Trophoblast cell (in vitro differentiated cells and primary cell): ENCODE measurements around the gene FUBP3.

Source experiments
- DNase-seq, 2 donors: peaks; one replicate each; pipeline ENCODE4 v3.0.0-alpha.2; 2016
- H2AFZ ChIP-seq: 2 replicates; pipeline ENCODE4 v1.6.1; 2013; ENCODE audit warnings: low read length, moderate library complexity, mild to moderate bottlenecking; ENCODE audit not compliant: insufficient read depth, poor library complexity
- H2AK5ac ChIP-seq: 2 replicates; pipeline ENCODE4 v1.6.1; 2013; ENCODE audit warnings: mild to moderate bottlenecking, low read length
- H2BK120ac ChIP-seq: 2 replicates; pipeline ENCODE4 v1.6.1; 2013; ENCODE audit warnings: low read length, mild to moderate bottlenecking, moderate library complexity; ENCODE audit not compliant: insufficient read depth, poor library complexity
- H2BK12ac ChIP-seq: 2 replicates; pipeline ENCODE4 v1.6.1; 2013; ENCODE audit warnings: mild to moderate bottlenecking, low read length, moderate library complexity
- H2BK5ac ChIP-seq: 2 replicates; pipeline ENCODE4 v1.6.1; 2013; ENCODE audit warnings: low read length, low read depth, moderate library complexity, mild to moderate bottlenecking; ENCODE audit not compliant: poor library complexity
- H3K14ac ChIP-seq: 2 replicates; pipeline ENCODE4 v1.6.1; 2013; ENCODE audit warnings: mild to moderate bottlenecking, low read length
- H3K18ac ChIP-seq: 2 replicates; pipeline ENCODE4 v1.6.1; 2013; ENCODE audit warnings: mild to moderate bottlenecking, low read length
- H3K23ac ChIP-seq: 2 replicates; pipeline ENCODE4 v1.6.1; 2013; ENCODE audit warnings: low read length
- H3K27ac ChIP-seq: 2 replicates; pipeline ENCODE4 v1.5.1; 2013; ENCODE audit warnings: low read depth, mild to moderate bottlenecking, inconsistent platforms, low read length, moderate library complexity
- H3K27me3 ChIP-seq: 2 replicates; pipeline ENCODE4 v1.6.1; 2013; ENCODE audit warnings: inconsistent platforms, mild to moderate bottlenecking, low read length, moderate library complexity; ENCODE audit not compliant: insufficient read depth
- H3K36me3 ChIP-seq, 2 experiments: 1 replicate in 1 of 2; 2 replicates in 1 of 2; pipeline ENCODE4 v1.6.1; 2013; ENCODE audit warnings: low read length in 2 of 2, mild to moderate bottlenecking in 2 of 2, moderate library complexity in 1 of 2; ENCODE audit not compliant: insufficient read depth in 2 of 2, control insufficient read depth in 1 of 2
- H3K4ac ChIP-seq: 2 replicates; pipeline ENCODE4 v1.6.1; 2013; ENCODE audit warnings: low read depth, mild to moderate bottlenecking, low read length, moderate library complexity
- H3K4me1 ChIP-seq, 2 experiments: 1 replicate in 1 of 2; 2 replicates in 1 of 2; pipeline ENCODE4 v1.6.1; 2013; ENCODE audit warnings: low read length in 2 of 2, mild to moderate bottlenecking in 2 of 2, moderate library complexity in 1 of 2; ENCODE audit not compliant: insufficient read depth in 2 of 2, control insufficient read depth in 1 of 2
- H3K4me2 ChIP-seq: 2 replicates; pipeline ENCODE4 v1.6.1; 2013; ENCODE audit warnings: inconsistent platforms, mild to moderate bottlenecking, low read length, moderate library complexity
- H3K4me3 ChIP-seq: 2 replicates; pipeline ENCODE4 v1.5.1; 2013; ENCODE audit warnings: mild to moderate bottlenecking, low read depth, low read length, inconsistent platforms
- H3K79me1 ChIP-seq: one replicate; pipeline ENCODE4 v1.6.1; 2013; ENCODE audit warnings: low read length
- H3K79me2 ChIP-seq: 2 replicates; pipeline ENCODE4 v1.6.1; 2013; ENCODE audit warnings: low read length, mild to moderate bottlenecking; ENCODE audit not compliant: control insufficient read depth, insufficient read depth, poor library complexity
- H3K9ac ChIP-seq: 2 replicates; pipeline ENCODE4 v1.6.1; 2013; ENCODE audit warnings: mild to moderate bottlenecking, low read length
- H3K9me3 ChIP-seq: 2 replicates; pipeline ENCODE4 v1.6.1; 2013; ENCODE audit warnings: low read depth, mild to moderate bottlenecking, control low read depth, inconsistent platforms, low read length; ENCODE audit not compliant: insufficient read depth
- H4K12ac ChIP-seq: 2 replicates; pipeline ENCODE4 v1.6.1; 2013; ENCODE audit warnings: low read depth, mild to moderate bottlenecking, low read length, moderate library complexity
- H4K8ac ChIP-seq: 2 replicates; pipeline ENCODE4 v1.6.1; 2013; ENCODE audit warnings: low read depth, mild to moderate bottlenecking, low read length, moderate library complexity
- H4K91ac ChIP-seq: one replicate; pipeline ENCODE4 v1.6.1; 2013; ENCODE audit warnings: low read depth, mild to moderate bottlenecking, low read length, moderate library complexity
- WGBS: extraction: QIAGEN DNeasy Blood & Tissue Kit; methylation state at CpG from one replicate; pipeline ENCODE4 v1.1.7; 2013; ENCODE audit warnings: missing lambda C conversion rate; ENCODE audit not compliant: insufficient read length, insufficient coverage; ENCODE audit errors: extremely low coverage; 5-methylcytosine and 5-hydroxymethylcytosine counted together

FUBP3 gene

DNA sequence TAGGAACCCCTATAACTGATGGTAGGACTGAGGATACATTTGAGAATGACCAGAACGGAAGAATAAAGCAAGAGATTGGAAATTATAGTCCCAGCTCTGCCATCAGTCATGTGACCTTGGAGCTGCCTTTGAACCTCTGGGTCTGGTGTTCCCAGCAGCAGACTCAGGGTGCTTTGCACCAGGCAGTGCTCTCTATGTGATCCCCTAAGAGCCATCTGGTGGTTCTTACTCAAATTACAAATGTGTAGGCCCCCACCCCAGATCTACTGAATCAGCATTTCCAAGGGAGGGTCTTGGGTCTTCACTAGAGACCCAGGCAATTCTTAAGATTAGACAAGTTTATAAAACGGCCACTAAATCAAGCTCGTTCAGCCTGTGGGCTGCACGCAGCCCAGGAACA is 44.8 kb downstream of the FUBP3 start:
- H3K36me3 ChIP-seq, result peaks cover 52 to 78% of the 10 kb centered on the region in 2 experiments
- H3K4me3 ChIP-seq, result no peak overlapping the region

DNA sequence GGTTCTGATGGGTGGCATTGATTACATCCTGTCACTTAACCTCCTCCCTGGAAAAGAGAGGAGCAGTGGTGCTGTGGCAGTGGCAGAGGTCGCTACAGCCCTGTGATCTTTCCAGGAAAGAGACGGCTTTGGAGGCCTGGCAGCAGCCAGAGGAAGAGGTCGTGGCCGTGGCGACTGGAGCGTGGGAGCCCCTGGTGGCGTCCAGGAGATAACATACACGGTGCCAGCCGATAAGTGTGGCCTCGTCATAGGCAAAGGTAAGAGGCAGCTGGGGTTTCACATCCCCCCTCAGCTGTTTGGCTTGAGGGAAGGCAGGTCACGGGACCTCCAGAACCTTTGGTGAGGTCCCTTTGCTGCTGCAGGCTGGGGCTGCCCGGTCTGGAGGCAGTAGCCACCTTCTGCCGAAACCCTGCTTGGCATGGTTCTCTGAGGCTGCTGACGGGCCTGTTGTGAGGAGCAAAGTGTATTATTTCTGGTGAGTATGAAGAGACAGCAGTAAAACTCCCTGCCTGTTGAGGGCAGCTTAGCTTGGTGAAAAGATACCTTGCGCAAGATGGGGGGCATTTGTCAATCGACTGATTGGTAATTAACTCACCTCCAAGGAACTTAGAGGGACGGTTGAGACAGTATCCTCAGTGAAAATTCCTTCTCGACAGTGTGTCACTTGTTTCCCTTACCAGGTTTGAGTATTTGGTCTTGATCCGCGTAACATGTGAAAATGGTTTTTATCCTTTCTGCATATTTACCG is 47.0 kb downstream of the FUBP3 start:
- no peak overlapping the region for H3K27ac ChIP-seq
- no peak overlapping the region for H3K4ac ChIP-seq
- H2AK5ac ChIP-seq, result no peak overlapping the region
- H3K79me1 ChIP-seq, result no peaks in the 10 kb centered on the region
- no peak overlapping the region for H3K23ac ChIP-seq
- no peak overlapping the region for H3K4me2 ChIP-seq
- no peak for DNase-seq
- H3K27me3 ChIP-seq, result no peaks in the 10 kb centered on the region
- H3K36me3 ChIP-seq, result peaks cover 67 to 82% of the 10 kb centered on the region in 2 experiments
- no peak overlapping the region for H3K9ac ChIP-seq
- no peak overlapping the region for H3K4me3 ChIP-seq
- no peak overlapping the region for H3K14ac ChIP-seq
- H3K9me3 ChIP-seq, result no peaks in the 10 kb centered on the region
- no peaks in the 10 kb centered on the region for H3K4me1 ChIP-seq
- no peak overlapping the region for H3K18ac ChIP-seq
- no peak overlapping the region for H4K12ac ChIP-seq
- H2AFZ ChIP-seq, result no peak overlapping the region
- no peak overlapping the region for H4K8ac ChIP-seq
- WGBS, result no CpG with 5 or more reads among the region's 21 CpGs
- H3K79me2 ChIP-seq, result no peaks in the 10 kb centered on the region
- no peak overlapping the region for H2BK12ac ChIP-seq
- H4K91ac ChIP-seq, result no peak overlapping the region
- no peak overlapping the region for H2BK5ac ChIP-seq
- H2BK120ac ChIP-seq, result no peak overlapping the region

More for the DNA sequence above, 44.8 kb downstream of the FUBP3 start:
- Histone ChIP-seq H4K8ac (no peak overlapping the region), H3K18ac (no peak overlapping the region), H2AFZ (no peak overlapping the region), H2AK5ac (no peak overlapping the region), H2BK12ac (no peak overlapping the region), H3K79me2 (no peaks in the 10 kb centered on the region), H3K4ac (no peak overlapping the region), H2BK5ac (no peak overlapping the region), H3K4me1 (no peaks in the 10 kb centered on the region), H3K23ac (no peak overlapping the region), H3K79me1 (no peaks in the 10 kb centered on the region), H3K9me3 (no peaks in the 10 kb centered on the region), H3K27me3 (no peaks in the 10 kb centered on the region), H3K4me2 (no peak overlapping the region), H3K9ac (no peak overlapping the region), H4K91ac (no peak overlapping the region), H4K12ac (no peak overlapping the region), H3K14ac (no peak overlapping the region), H3K27ac (no peak overlapping the region), H2BK120ac (no peak overlapping the region)
- WGBS, result no CpG with 5 or more reads among the region's 4 CpGs
- DNase-seq, result no peak

GRCh38 chr9:130627051-130627450 is 47.7 kb downstream of the FUBP3 start:
- H3K9ac ChIP-seq, result no peak overlapping the region
- no peak overlapping the region for H2BK5ac ChIP-seq
- no peak overlapping the region for H4K91ac ChIP-seq
- H3K4me3 ChIP-seq, result no peak overlapping the region
- no peak for DNase-seq
- no peak overlapping the region for H2BK12ac ChIP-seq
- H3K36me3 ChIP-seq, result peaks cover 73 to 85% of the 10 kb centered on the region in 2 experiments
- WGBS, result no CpG with 5 or more reads among the region's 10 CpGs
- H3K79me1 ChIP-seq, result no peaks in the 10 kb centered on the region
- H3K9me3 ChIP-seq, result no peaks in the 10 kb centered on the region
- no peak overlapping the region for H2BK120ac ChIP-seq
- no peak overlapping the region for H3K14ac ChIP-seq
- H2AFZ ChIP-seq, result no peak overlapping the region
- no peak overlapping the region for H2AK5ac ChIP-seq
- H3K27ac ChIP-seq, result no peak overlapping the region
- no peak overlapping the region for H4K8ac ChIP-seq
- H3K27me3 ChIP-seq, result no peaks in the 10 kb centered on the region
- no peak overlapping the region for H4K12ac ChIP-seq
- H3K18ac ChIP-seq, result no peak overlapping the region
- H3K4ac ChIP-seq, result no peak overlapping the region
- no peak overlapping the region for H3K23ac ChIP-seq
- H3K79me2 ChIP-seq, result no peaks in the 10 kb centered on the region
- no peaks in the 10 kb centered on the region for H3K4me1 ChIP-seq
- no peak overlapping the region for H3K4me2 ChIP-seq

DNA sequence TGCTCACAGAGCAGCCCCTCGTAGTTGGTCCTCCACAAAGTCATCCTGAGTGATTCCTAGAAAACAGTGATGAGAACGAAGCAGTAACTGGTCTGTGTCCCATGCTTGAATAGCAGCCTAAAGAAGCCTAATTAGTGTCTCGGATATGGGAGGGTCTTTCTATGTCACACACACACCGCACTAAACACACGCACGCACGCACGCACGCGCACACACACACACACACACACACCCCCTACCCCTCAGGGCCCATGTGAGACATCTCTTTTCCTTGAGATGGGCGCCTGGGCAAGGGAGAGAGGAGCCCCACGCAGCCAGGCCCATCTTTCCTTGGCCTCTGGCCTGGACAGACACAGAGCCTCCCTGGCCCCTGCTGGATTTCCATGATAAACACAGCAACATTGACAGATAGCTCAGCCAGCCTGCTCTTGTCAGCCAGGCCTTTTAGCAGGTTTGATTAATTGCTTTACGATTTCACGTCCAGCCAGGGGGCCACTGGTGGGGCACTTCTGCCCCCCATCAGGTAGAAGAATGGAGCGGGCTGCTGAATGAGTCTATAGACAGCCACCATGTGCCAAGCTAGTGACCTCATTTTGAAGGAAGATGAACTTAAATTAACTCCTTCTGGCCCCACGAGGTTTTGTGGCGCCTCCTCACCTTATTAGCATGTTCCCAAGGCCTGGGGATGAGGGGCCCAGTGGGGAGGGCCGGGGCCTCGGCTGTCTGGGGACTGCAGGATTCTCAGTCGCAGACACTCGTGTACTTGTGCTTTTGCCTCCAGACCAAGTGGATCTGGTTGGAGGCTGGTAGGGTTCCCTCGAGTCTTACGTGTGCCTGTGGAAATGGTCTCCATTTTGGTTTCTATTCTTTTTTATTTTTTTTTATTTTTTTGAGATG is 48.8 kb downstream of the FUBP3 start:
- Histone ChIP-seq H3K4ac (no peak overlapping the region), H3K23ac (no peak overlapping the region), H3K4me3 (no peak overlapping the region), H3K79me2 (no peaks in the 10 kb centered on the region), H4K91ac (no peak overlapping the region), H2BK12ac (no peak overlapping the region), H2BK120ac (no peak overlapping the region), H3K4me1 (no peaks in the 10 kb centered on the region), H3K4me2 (no peak overlapping the region), H3K14ac (no peak overlapping the region), H4K8ac (no peak overlapping the region), H2AFZ (no peak overlapping the region), H3K27me3 (no peaks in the 10 kb centered on the region), H3K79me1 (no peaks in the 10 kb centered on the region), H3K9ac (no peak overlapping the region), H2BK5ac (no peak overlapping the region), H4K12ac (no peak overlapping the region), H3K9me3 (no peaks in the 10 kb centered on the region), H3K18ac (no peak overlapping the region), H2AK5ac (no peak overlapping the region), H3K36me3 (peaks cover 84 to 92% of the 10 kb centered on the region in 2 experiments), H3K27ac (no peak overlapping the region)
- no CpG with 5 or more reads among the region's 23 CpGs for WGBS
- DNase-seq, result no peak
